ENCODE measurements around the gene GAB3.

GRCh38 chrX:154698630-154699248 is 52.1 kb downstream of the GAB3 start:
- TF ChIP-seq CTCF (IDR thresholded peaks at IDR 0.05) (no peak), POLR2A (IDR thresholded peaks at IDR 0.05) (no peak)
